ENCODE measurements around the gene FAM131B.
"Not testable (repeated sequence)": the region's sequence is repeated elsewhere in the genome, so short reads cannot be mapped to it uniquely, and the experiment has no call there.

The FAM131B gene

GRCh38 chr7:143394777-143395176 is 32.3 kb upstream of the FAM131B start:
- no peak for DNase-seq

DNA sequence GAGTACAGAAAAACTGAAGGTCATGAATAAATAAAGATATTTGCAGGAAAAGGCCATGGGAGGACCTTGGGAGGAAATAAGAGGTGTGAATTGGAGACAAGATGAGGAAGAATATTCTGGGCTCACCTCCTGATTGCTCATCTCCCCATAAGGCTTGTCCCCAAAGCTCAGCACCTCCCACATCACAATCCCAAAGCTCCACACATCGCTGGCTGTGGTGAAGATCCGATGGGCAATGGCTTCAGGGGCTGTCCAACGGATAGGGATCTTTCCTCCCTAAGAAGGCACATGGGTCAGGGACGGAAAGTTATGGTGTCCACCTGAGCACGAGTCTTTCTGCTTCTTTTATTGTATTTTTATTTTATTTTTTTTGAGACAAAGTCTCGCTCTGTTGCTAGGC is 31.6 kb upstream of the FAM131B start:
- no peak for DNase-seq

DNA sequence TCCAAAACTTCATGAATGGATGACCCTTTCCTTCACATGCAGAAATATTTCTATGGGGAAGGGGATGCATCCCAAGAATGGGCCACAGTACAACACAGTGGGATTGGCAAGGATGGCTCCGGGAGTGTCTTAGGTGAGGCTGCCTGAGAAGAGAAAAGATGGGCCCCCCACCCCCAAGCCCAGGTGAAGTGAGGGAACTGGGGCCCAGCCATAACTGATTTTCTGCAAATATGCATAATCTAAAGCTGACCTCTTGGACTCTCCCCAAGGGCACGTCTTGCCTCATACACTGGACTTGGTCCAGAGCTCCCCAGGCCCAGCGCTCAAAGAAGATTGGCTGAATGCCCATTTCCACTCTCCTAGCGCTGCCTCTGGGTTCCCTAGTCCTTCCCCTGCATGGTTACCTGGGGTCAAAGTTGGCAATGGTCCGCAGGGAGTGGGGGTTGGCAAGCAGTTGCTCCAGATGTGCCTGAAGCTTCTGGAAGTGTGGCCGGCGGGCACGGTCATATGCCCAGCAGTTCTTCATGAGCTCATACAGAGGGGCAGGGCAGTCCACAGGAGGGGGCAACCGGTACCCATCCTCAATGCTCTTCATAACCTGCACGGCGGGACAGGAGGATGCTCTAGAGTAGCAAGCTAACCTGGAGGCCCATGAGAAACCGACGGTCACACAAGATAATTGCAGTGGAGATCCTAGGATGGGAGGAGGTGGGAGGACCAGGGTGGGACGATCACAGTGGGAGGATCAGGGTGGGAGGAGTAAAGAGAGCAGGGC is 30.9 kb upstream of the FAM131B start:
- no peak for DNase-seq

DNA sequence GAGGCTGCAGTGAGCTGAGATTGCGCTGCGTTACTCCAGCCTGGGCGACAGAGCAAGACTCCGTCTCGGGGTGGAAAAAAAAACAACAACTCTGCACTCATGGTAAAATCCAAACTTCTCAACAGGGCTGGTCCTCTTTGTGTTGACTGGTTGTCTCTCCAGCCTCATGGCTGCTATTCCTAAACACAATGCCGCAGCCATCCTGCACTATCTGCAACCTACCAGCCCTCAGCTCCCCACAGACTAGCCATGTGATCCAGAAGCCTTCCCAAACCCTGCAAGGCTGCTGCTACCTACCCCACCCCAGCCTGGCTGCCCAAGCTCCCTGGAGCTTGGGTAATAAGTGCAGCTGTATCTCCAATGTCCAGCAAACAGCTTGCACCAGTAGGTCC is 30.4 kb upstream of the FAM131B start:
- no peak for DNase-seq

DNA sequence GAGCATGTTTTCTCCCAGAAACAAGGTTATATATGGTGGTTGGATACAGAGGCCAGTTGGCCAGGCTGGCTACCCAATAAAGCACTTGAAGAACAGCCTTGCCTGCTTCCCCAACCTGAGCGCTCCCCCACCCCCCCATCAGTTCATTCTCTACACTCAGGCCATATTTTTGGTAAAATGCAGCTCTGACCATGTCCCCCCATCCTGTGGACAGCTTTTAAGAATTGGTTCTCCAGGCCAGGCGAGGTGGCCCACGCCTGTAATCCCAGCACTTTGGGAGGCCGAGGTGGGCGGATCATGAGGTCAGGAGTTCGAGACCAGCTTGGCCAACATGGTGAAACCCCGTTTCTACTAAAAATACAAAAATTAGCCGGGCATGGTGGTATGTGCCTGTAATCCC is 29.9 kb upstream of the FAM131B start:
- not testable (repeated sequence) for DNase-seq

DNA sequence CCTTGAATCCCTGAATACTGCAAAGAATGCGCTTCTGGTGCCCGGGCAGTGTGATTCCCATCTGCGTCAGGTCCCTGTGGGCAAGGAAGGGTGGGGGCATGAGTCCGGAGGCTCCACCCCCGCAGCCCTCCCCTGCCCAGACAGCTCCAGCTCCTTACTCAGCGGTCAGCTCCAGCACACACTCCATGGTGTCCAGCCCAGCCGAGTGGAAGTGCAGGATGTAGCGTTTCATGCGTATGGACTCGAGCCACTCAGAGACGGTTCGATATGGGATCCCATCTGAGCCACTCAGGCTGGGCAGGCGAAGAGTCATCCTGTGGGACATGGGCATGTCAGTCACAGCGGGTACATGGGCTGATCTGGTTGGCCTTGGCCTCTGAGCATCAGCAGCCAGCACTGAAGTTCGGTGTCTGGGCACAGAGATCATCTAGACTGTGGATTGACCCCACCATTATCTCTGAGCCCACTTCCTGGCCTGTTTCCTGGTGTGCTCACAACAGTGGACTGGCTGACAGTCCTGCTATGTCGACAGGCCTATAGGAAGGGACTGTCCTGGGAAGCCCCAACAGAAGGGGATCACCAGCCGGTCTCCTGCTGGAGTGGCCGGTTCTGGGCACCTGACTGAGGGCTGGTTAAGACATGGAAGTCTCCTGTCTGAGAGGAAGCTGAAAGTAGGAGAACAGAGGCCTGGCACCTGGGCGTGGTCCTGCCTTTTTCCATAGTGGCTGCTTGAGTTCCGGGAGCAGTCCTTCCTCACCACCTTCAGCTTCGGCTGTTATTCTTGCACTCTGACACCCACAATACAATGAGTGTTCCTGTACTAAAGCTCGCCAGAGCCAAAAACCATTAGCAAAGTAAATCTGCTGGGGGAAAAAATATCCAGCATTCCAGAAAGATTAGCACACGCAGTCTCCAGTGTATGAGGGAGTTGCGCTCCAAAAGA is 29.2 kb upstream of the FAM131B start:
- DNase-seq: no peak

DNA sequence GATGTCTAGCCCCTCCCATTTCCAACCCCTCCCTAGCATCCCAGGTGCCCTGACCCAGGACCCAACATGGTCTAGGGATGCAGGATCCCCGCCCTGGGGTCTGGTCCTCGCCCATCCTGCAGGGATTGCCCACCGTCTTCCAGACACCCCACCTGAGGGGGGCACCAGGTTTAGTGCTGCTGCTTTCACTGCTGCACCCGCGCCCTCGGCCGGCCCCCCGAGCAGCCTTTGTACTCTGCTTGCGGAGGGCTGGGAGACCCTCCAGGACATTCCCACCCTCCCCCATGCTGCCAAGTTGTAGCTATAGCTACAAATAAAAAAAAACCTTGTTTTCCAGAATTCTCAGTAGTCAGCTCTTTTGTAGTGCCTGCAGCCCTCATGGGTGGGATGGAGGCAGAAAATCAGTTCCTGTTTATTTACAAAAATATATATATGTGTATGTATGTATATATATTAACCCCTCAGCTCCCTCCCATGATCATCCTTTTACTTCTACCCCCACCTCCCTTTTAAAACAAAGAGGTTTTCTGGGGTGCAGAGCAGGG is 28.3 kb upstream of the FAM131B start:
- no peak for DNase-seq

- DNase-seq: no peak
Observed at GRCh38 chr7:143390104-143390772, 27.7 kb upstream of the FAM131B start.

DNA sequence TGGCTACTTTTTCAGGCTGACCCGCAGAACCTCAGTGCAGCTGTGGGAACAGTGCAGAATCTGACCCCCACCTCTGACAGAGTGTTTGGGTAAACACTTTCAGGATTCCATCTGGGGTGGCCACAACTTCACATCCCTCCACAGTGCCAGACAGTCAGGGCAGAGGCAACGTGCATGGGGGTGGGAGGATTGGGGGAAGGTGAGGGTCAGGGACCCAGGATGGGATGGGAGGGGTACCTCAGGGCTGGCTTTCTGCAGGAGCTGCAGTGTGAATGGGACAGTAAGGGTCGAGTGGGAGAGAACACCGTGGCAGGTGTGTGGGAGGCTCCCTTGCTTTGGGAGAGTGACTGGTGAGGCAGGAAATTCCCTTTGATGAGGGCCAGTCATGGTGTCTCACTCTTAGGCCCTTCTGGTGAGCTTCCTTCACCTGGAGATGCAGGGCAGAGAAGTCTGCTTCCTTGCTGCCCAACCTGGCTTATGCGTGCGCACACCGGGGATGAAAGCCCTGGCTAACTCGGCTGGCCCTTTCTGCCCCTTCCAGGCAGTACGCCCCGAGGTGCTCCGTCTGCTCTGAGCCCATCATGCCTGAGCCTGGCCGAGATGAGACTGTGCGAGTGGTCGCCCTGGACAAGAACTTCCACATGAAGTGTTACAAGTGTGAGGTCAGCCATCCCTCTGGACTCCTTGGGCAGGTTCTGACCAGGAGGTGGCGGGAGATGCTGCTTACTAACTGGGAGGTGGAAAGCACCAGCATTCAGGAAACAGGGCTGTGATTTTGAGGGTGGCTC is 27.0 kb upstream of the FAM131B start:
- DNase-seq: no peak

GRCh38 chr7:143388491-143389101 is 26.1 kb upstream of the FAM131B start:
- DNase-seq: no peak

- no peak for DNase-seq
Observed at GRCh38 chr7:143388051-143388450, 25.5 kb upstream of the FAM131B start.

DNA sequence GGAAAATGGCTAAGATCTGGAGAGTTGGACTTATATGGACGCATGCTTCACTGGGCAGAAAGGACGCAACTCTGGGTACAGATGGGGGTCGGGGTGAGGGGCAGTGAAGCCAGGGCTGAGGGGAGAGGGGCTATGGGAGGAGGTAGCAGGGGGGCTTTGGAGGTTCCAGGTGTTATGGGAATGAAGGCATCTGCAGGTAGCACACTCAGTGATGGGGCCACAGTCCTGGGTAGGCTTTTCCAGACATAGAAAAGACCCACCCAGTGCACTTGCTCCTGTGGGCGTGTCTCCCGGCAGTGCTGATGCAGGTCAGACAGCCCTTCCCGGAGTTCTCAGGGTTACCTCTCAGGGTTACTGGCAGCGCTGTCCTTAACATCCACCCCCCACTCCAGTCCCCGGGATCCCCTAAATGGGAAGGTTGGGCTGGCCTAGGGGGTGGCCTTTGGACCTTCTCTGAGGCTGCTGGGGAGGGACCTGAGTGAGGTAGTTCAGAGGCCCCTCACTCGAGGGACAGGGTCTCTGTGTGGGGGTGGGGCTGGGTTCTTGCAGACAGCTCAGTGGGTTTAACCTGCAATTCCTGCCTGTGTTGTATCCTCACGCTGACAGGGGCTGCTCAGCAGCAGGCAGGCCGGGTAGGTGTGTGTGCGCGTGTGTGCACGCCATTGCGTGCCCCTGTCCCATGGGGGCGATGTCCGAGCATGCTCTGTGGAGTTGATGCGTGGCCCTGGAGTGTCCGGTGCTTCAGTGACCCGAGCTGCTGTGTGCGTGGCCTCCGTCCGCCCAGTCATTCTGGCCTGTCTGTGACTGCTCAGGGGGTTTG is 24.9 kb upstream of the FAM131B start:
- no peak for DNase-seq

DNA sequence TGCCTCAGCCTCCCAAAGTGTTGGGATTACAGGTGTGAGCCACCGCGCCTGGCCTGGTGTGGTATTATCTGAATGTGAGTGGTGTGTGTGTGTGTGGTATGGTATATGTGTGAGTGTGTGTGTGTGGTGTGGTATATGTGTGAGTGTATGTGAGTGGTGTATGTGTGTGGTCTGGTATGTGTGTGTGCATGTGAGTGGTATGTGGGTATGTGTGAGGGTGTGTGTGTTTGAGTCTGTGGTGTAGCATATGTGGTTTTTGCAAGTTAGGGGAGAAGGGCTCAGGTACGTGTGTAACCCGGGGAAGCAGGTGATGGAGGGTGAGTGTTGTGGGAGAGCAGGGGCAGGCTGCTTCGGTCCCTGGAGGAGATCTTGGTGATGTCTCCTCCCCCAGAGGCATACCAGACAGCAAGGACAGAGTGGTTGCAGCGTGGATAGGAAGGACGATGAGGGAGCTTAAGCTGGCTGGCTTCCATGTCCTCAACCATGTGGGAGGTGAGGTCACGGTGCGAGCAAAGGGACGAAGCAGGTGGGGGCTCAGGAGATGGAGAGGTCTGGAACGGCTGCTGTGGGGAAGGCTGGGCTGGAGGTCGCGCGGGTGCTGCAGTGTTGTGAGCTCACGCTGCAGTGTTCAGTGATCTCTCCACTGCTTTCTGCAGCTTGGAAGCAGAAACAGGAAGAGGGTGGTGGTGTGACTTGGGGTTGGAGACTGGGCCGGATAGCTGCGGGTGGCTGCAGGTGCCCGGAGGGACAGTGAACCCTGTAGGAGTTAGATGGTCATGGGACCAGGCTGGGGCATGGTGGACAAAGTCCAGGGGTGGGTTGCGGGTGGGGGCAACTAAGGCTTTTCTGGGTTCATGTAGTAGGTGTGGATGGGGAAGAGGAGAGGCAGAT is 23.6 kb upstream of the FAM131B start:
- DNase-seq: no peak

GRCh38 chr7:143384661-143385631 is 22.4 kb upstream of the FAM131B start:
- DNase-seq: no peak

DNA sequence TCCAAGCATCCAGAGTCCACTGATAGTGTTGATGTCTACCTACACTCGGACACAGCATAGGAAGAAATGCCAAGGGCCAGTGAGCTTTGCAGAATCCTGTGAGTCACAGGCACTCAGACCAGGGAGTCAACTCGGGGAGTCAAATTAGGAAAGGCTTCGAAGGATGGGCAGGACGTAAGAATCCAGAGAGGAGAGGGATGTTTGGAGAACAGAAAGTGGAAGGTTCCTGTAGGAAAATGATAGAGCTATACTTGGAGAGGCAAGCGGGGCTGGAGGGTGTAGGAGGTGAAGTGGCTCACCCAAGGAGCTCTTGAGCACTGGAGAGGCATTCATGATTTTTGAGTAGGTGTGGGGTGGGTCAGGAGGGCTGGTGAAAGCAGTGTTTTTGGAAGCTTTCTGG is 21.6 kb upstream of the FAM131B start:
- no peak for DNase-seq

DNA sequence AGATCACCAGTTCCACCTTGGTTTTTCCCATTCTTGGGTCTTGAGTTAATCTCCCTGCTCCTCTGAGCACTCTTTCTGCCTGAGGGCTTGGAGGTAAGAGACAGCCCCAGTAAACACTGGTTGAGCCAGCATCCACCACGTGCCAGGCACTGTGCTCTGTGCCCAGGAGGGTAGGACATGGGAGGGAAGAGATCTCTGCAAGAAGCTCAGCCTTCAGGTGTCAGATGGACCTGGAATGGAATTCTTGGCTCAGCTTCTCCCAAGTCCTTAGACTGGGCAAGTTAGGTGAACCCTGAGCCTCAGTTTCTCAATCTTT is 21.1 kb upstream of the FAM131B start:
- no peak for DNase-seq

- DNase-seq: no peak
Observed at GRCh38 chr7:143382791-143383641, 20.5 kb upstream of the FAM131B start.

Data from DMS153 (cell line).